Measurements from ENCODE around the gene KIF2C.
"Not testable (repeated sequence)": the region's sequence is repeated elsewhere in the genome, so short reads cannot be mapped to it uniquely, and the experiment has no call there.

The KIF2C gene

GRCh38 chr1:44719318-44719717, 20.3 kb upstream of the KIF2C start:
- DNase-seq (ENCODE audit: low read depth in 2 of 2) = no peak

GRCh38 chr1:44720281-44720680, 19.4 kb upstream of the KIF2C start:
- no peak for DNase-seq (ENCODE audit: low read depth in 2 of 2)

GRCh38 chr1:44721485-44722361, 17.9 kb upstream of the KIF2C start:
- DNase-seq (ENCODE audit: low read depth in 2 of 2) = peak; percentile 72 to 75

GRCh38 chr1:44723064-44723463, 16.6 kb upstream of the KIF2C start:
- no peak for DNase-seq (ENCODE audit: low read depth in 2 of 2)

- peak in 1 of 2 experiments; percentile 57 for DNase-seq (ENCODE audit: low read depth in 2 of 2)
These were observed 15.9 kb upstream of the KIF2C start for GRCh38 chr1:44723496-44724295.

- no peak for DNase-seq (ENCODE audit: low read depth in 2 of 2)
These were observed 15.2 kb upstream of the KIF2C start for GRCh38 chr1:44724296-44724954.

GRCh38 chr1:44724955-44725698, 14.5 kb upstream of the KIF2C start:
- DNase-seq (ENCODE audit: low read depth in 2 of 2) = no peak

- peak; percentile 88 to 97 for DNase-seq (ENCODE audit: low read depth in 2 of 2)
These were observed 8.7 kb upstream of the KIF2C start, which contains the start of gene RNU5D-1 for GRCh38 chr1:44730741-44731512. RNU5D-1 (minus strand) TSS chr1:44731170.

GRCh38 chr1:44733365-44733764, 6.3 kb upstream of the KIF2C start:
- DNase-seq (ENCODE audit: low read depth in 2 of 2) = no peak

GRCh38 chr1:44733784-44734183, 5.9 kb upstream of the KIF2C start:
- no peak for DNase-seq (ENCODE audit: low read depth in 2 of 2)

GRCh38 chr1:44735992-44736391, 3.6 kb upstream of the KIF2C start:
- no peak for DNase-seq (ENCODE audit: low read depth in 2 of 2)

GRCh38 chr1:44738953-44739306, 707 bp upstream of the KIF2C start:
- DNase-seq (ENCODE audit: low read depth in 2 of 2) = not testable (repeated sequence)

- DNase-seq (ENCODE audit: low read depth in 2 of 2) = no peak
These were observed 561 bp downstream of the KIF2C start for GRCh38 chr1:44740179-44740617.

GRCh38 chr1:44743211-44743610, 3.6 kb downstream of the KIF2C start:
- no peak for DNase-seq (ENCODE audit: low read depth in 2 of 2)

GRCh38 chr1:44747878-44748277, 8.2 kb downstream of the KIF2C start:
- DNase-seq (ENCODE audit: low read depth in 2 of 2) = no peak

- DNase-seq (ENCODE audit: low read depth in 2 of 2) = no peak
These were observed 17.8 kb downstream of the KIF2C start for GRCh38 chr1:44757420-44757819.

- no peak for DNase-seq (ENCODE audit: low read depth in 2 of 2)
These were observed 19.4 kb downstream of the KIF2C start for GRCh38 chr1:44759077-44759476.

- no peak for DNase-seq (ENCODE audit: low read depth in 2 of 2)
These were observed 21.2 kb downstream of the KIF2C start for GRCh38 chr1:44760876-44761275.

- DNase-seq (ENCODE audit: low read depth in 2 of 2) = not testable (repeated sequence)
These were observed 26.8 kb downstream of the KIF2C start for GRCh38 chr1:44766421-44766820.

GRCh38 chr1:44775078-44775929, 35.7 kb downstream of the KIF2C start, which contains the start of gene RPS8:
RPS8 (plus strand) TSS chr1:44775540; CDS start chr1:44775597, 57 bp downstream.
- peak; percentile 82 to 84 for DNase-seq (ENCODE audit: low read depth in 2 of 2)

All from stimulated activated CD4-positive, alpha-beta T cell treated with anti-CD3 and anti-CD28 coated beads, Interleukin-12 subunit alpha, Interleukin-12 subunit beta, amount 100 ng/mL, for 24 hours (primary cell).